Esophagus muscularis mucosa (tissue), 4 donors: ENCODE measurements around the gene HDAC4. TPM values are rescaled to one million over a fixed set of nuclear protein-coding genes. Genes with fewer than 3 reads are reported as not detected.
A peak's percentile ranks its signal among the peaks of the same experiment; 100 is the strongest.

Experiments
- DNase-seq: peaks from one replicate; pipeline ENCODE4 v3.0.0-alpha.2; 2017; ENCODE audit errors: extremely low spot score
- H3K27ac ChIP-seq, 4 donors: fragments of 200-600 bp; sonication (generic); replicated peaks in 1 of 4; 1 replicate in 3 of 4; 2 replicates in 1 of 4; pipeline ENCODE4 v1.5.1; 2016 to 2019; ENCODE audit warnings: mild to moderate bottlenecking in 1 of 4
- H3K27me3 ChIP-seq, 4 donors: fragments of 200-600 bp; sonication (generic); one replicate each; pipeline versions ENCODE4 v1.5.1 to v1.6.0; 2016 to 2019
- H3K36me3 ChIP-seq, 4 donors: fragments of 200-600 bp; sonication (generic); one replicate each; pipeline ENCODE4 v1.5.1; 2016 to 2019
- H3K4me1 ChIP-seq, 4 donors: fragments of 200-600 bp; sonication (generic); one replicate each; pipeline ENCODE4 v1.5.1; 2016 to 2019
- H3K4me3 ChIP-seq, 4 donors: fragments of 200-600 bp; sonication (generic); 1 replicate in 2 of 4; 2 replicates in 2 of 4; pipeline ENCODE4 v1.5.1; 2016 to 2019; ENCODE audit warnings: mild to moderate bottlenecking in 4 of 4, moderate library complexity in 1 of 4
- H3K9me3 ChIP-seq, 4 donors: fragments of 200-600 bp; sonication (generic); 1 replicate in 3 of 4; 2 replicates in 1 of 4; pipeline ENCODE4 v1.5.1; 2016 to 2019
- CTCF ChIP-seq, 3 experiments: fragments of 200-600 bp in 2 of 3; fragments of 450-650 bp in 1 of 3; sonication (generic) in 2 of 3; IDR thresholded peaks; one replicate each; pipeline ENCODE4 v1.5.1; 2017 to 2019; ENCODE audit warnings: antibody characterized with exemption in 3 of 3, mild to moderate bottlenecking in 2 of 3, moderate library complexity in 1 of 3
- EP300 ChIP-seq: sonication (generic); formaldehyde crosslinking; IDR thresholded peaks from one replicate; pipeline ENCODE4 v1.6.1; 2017; ENCODE audit warnings: antibody characterized with exemption
- POLR2A ChIP-seq: fragments of 450-650 bp; IDR thresholded peaks from one replicate; pipeline ENCODE4 v1.6.1; 2017; ENCODE audit warnings: antibody characterized with exemption, moderate library complexity, mild to moderate bottlenecking, low read depth
- POLR2AphosphoS5 ChIP-seq, 2 donors: sonication (generic); formaldehyde crosslinking; IDR thresholded peaks; one replicate each; pipeline ENCODE4 v1.6.1; 2017; ENCODE audit warnings: antibody characterized with exemption in 2 of 2
- WGBS: methylation state at CpG from one replicate; pipeline ENCODE4 v1.1.5; 2018; 5-methylcytosine and 5-hydroxymethylcytosine counted together
- intact Hi-C: fragments of 100-400 bp; cut with DNase I; formaldehyde crosslinking; loops from one replicate; pipeline ENCODE4 v1.15.1; 2023
- total RNA-seq, 4 donors: library from RNA; depleted of rRNA; stranded (reverse); fragments of >200 nt; gene quantifications; one replicate each; pipeline versions ENCODE4 v1.1.0 to v1.2.1, GENCODE V29; 2016

Gene HDAC4
- total RNA-seq, 4 donors from 2014 or later = 59.4 to 119 (median 76.1) TPM

GRCh38 chr2:239348563-239349452 lies 52.0 kb downstream of the HDAC4 start:
- 75% methylated on average over 28 of the region's 29 CpGs for WGBS
- Histone ChIP-seq H3K27me3 (no peaks in the 10 kb centered on the region), H3K4me3 (no peak overlapping the region), H3K9me3 (no peaks in the 10 kb centered on the region), H3K27ac (peak overlapping the region; percentile 86 to 90 (median 88)), H3K36me3 (peaks cover 4 to 30% (median 17%) of the 10 kb centered on the region in 4 donors), H3K4me1 (peaks cover 15 to 80% (median 70%) of the 10 kb centered on the region in 4 donors)
- no peak for DNase-seq
- intact Hi-C loops = no loop called here
- TF ChIP-seq POLR2AphosphoS5 (IDR thresholded peaks at IDR 0.05) (peak; percentile 57 to 58), POLR2A (no peak)

GRCh38 chr2:239346676-239347075 lies 54.1 kb downstream of the HDAC4 start:
- Histone ChIP-seq H3K27ac (peak overlapping the region in 1 of 4 donors; percentile 86), H3K4me3 (no peak overlapping the region), H3K4me1 (peaks cover 15 to 79% (median 68%) of the 10 kb centered on the region in 4 donors), H3K9me3 (no peaks in the 10 kb centered on the region), H3K36me3 (peaks cover 1 to 21% (median 10%) of the 10 kb centered on the region in 4 donors), H3K27me3 (no peaks in the 10 kb centered on the region)
- intact Hi-C loops = no loop called here
- no peak for DNase-seq
- TF ChIP-seq EP300 = no peak
- no peak for TF ChIP-seq POLR2A
- no peak for TF ChIP-seq POLR2AphosphoS5 (IDR thresholded peaks at IDR 0.05)
- no peak for TF ChIP-seq CTCF (IDR thresholded peaks at IDR 0.05)
- WGBS = 87% methylated on average over 4 of the region's 4 CpGs

- no peak overlapping the region for H3K4me3 ChIP-seq
- TF ChIP-seq CTCF (IDR thresholded peaks at IDR 0.05) = no peak
- TF ChIP-seq POLR2AphosphoS5 (IDR thresholded peaks at IDR 0.05) = no peak
- no peak for TF ChIP-seq EP300
- no peak for TF ChIP-seq POLR2A
- H3K27me3 ChIP-seq = no peaks in the 10 kb centered on the region
- WGBS = 94% methylated on average over 8 of the region's 8 CpGs
- peak overlapping the region in 1 of 4 donors; percentile 37 for H3K27ac ChIP-seq
- DNase-seq = no peak
- H3K4me1 ChIP-seq = peaks cover 20 to 85% (median 72%) of the 10 kb centered on the region in 4 donors
- H3K9me3 ChIP-seq = no peaks in the 10 kb centered on the region
- H3K36me3 ChIP-seq = peaks cover 0 to 15% (median 4%) of the 10 kb centered on the region in 4 donors
- intact Hi-C loops = no loop called here
Observed at GRCh38 chr2:239345251-239345650, 55.6 kb downstream of the HDAC4 start.

GRCh38 chr2:239344857-239345216 lies 56.0 kb downstream of the HDAC4 start:
- intact Hi-C loops = no loop called here
- no peak for TF ChIP-seq POLR2A
- no peak for TF ChIP-seq POLR2AphosphoS5 (IDR thresholded peaks at IDR 0.05)
- no peak for TF ChIP-seq CTCF (IDR thresholded peaks at IDR 0.05)
- no peak for TF ChIP-seq EP300
- Histone ChIP-seq H3K27ac (peak overlapping the region in 1 of 4 donors; percentile 37), H3K27me3 (no peaks in the 10 kb centered on the region), H3K4me1 (peaks cover 25 to 85% (median 72%) of the 10 kb centered on the region in 4 donors), H3K4me3 (no peak overlapping the region), H3K36me3 (peaks cover 0 to 13% (median 3%) of the 10 kb centered on the region in 4 donors), H3K9me3 (no peaks in the 10 kb centered on the region)
- DNase-seq = no peak
- 87% methylated on average over 4 of the region's 4 CpGs for WGBS

GRCh38 chr2:239343946-239344856 lies 56.6 kb downstream of the HDAC4 start:
- 92% methylated on average over 23 of the region's 23 CpGs for WGBS
- Histone ChIP-seq H3K4me3 (no peak overlapping the region), H3K4me1 (peaks cover 26 to 85% (median 70%) of the 10 kb centered on the region in 4 donors), H3K36me3 (peaks cover 0 to 10% (median 2%) of the 10 kb centered on the region in 4 donors), H3K27ac (peak overlapping the region in 2 of 4 donors; percentile 18 to 37), H3K9me3 (no peaks in the 10 kb centered on the region), H3K27me3 (no peaks in the 10 kb centered on the region)
- DNase-seq = no peak
- TF ChIP-seq CTCF (IDR thresholded peaks at IDR 0.05) = no peak
- no peak for TF ChIP-seq POLR2A
- no peak for TF ChIP-seq POLR2AphosphoS5 (IDR thresholded peaks at IDR 0.05)
- no peak for TF ChIP-seq EP300
- intact Hi-C loops = no loop called here
